OCI-LY7 (cell line): Measurements from ENCODE around the gene RNF224. TPM values are rescaled to one million over a fixed set of nuclear protein-coding genes. Genes with fewer than 3 reads are reported as not detected.
A peak's percentile ranks its signal among the peaks of the same experiment; 100 is the strongest.

Experiments
- BruUV-seq: library from RNA; stranded (reverse); fragments of 400-500 nt; replicated peaks from 2 replicates; lab custom pipeline; 2021; lab: Mats Ljungman, UMichigan
- CTCF ChIA-PET: fragments of 300-600 bp; sonication (Branson Sonifier 250); formaldehyde crosslinking; loops from one replicate; lab custom pipeline; 2022; ENCODE audit warnings: antibody characterized with exemption; ENCODE audit not compliant: unreplicated experiment; lab: Charles Lee
- POLR2A ChIA-PET: fragments of 300-600 bp; sonication (Branson Sonifier 250); formaldehyde crosslinking; loops from one replicate; lab custom pipeline; 2022; ENCODE audit warnings: antibody characterized with exemption; lab: Charles Lee
- DNase-seq: peaks from one replicate; pipeline ENCODE4 v3.0.0-alpha.2; 2015; ENCODE audit warnings: low spot score
- H2AFZ ChIP-seq: fragments of 200-600 bp; sonication (generic), shearing (Covaris generic); 2 replicates; pipeline ENCODE4 v1.6.1; 2014; ENCODE audit warnings: mild to moderate bottlenecking, antibody characterized with exemption, low read length, moderate library complexity
- H3K27ac ChIP-seq: fragments of 200-600 bp; sonication (generic); 2 replicates; pipeline ENCODE4 v1.5.1; 2014; ENCODE audit warnings: mixed run types, low read depth, mild to moderate bottlenecking, moderate library complexity, low read length, inconsistent platforms; ENCODE audit not compliant: poor library complexity, severe bottlenecking
- H3K36me3 ChIP-seq: fragments of 200-600 bp; sonication (generic); 2 replicates; pipeline ENCODE4 v1.6.1; 2014; ENCODE audit warnings: mild to moderate bottlenecking, antibody characterized with exemption, low read length, moderate library complexity, mixed read lengths; ENCODE audit not compliant: insufficient read depth
- H3K4me1 ChIP-seq: fragments of 200-600 bp; sonication (generic); 2 replicates; pipeline ENCODE4 v1.5.1; 2014; ENCODE audit warnings: mild to moderate bottlenecking, low read length; ENCODE audit not compliant: insufficient read depth, poor library complexity, severe bottlenecking
- H3K4me2 ChIP-seq: fragments of 200-600 bp; sonication (generic); 2 replicates; pipeline ENCODE4 v1.6.1; 2014; ENCODE audit warnings: mild to moderate bottlenecking, low read length
- H3K4me3 ChIP-seq: fragments of 200-600 bp; sonication (generic); 2 replicates; pipeline ENCODE4 v1.5.1; 2014; ENCODE audit warnings: mild to moderate bottlenecking, low read depth, low read length; ENCODE audit not compliant: poor library complexity, severe bottlenecking
- H3K79me2 ChIP-seq: fragments of 200-600 bp; sonication (generic); 2 replicates; pipeline ENCODE4 v1.6.1; 2016; ENCODE audit warnings: low read depth, mild to moderate bottlenecking, low read length, moderate library complexity, mixed read lengths; ENCODE audit not compliant: insufficient read depth
- H3K9me2 ChIP-seq: fragments of 200-600 bp; sonication (generic); 2 replicates; pipeline ENCODE4 v1.6.1; 2016; ENCODE audit warnings: mild to moderate bottlenecking, low read length, mixed read lengths; ENCODE audit not compliant: insufficient read depth
- H3K9me3 ChIP-seq: fragments of 200-600 bp; sonication (generic); 2 replicates; pipeline ENCODE4 v1.6.1; 2014; ENCODE audit warnings: mild to moderate bottlenecking, mixed run types, low read length, mixed read lengths
- H4K20me1 ChIP-seq: fragments of 200-600 bp; sonication (generic); 2 replicates; pipeline ENCODE4 v1.6.1; 2014; ENCODE audit warnings: mild to moderate bottlenecking, antibody characterized with exemption, low read length, moderate library complexity, mixed read lengths; ENCODE audit not compliant: insufficient read depth
- EZH2phosphoT487 ChIP-seq: fragments of 200-600 bp; sonication (generic); IDR thresholded peaks from 2 replicates; pipeline ENCODE4 v1.6.1; 2018; ENCODE audit warnings: low read depth, borderline replicate concordance, mild to moderate bottlenecking, mixed run types, antibody characterized with exemption, low read length, moderate library complexity, mixed read lengths
- intact Hi-C: fragments of 100-400 bp; cut with micrococcal nuclease; formaldehyde crosslinking; loops from one replicate; pipeline ENCODE4 v1.10.0; 2022; ENCODE audit not compliant: unreplicated experiment
- total RNA-seq, 2 experiments: library from RNA; depleted of rRNA in 1 of 2; stranded (reverse); fragments of >200 nt in 1 of 2; shearing (Covaris generic) in 1 of 2; gene quantifications; 2 replicates each; pipeline ENCODE4 v1.2.3, GENCODE V29; 2014 to 2022
- TF ChIP-seq, protein P1 (sequence below): fragments of 200-600 bp; sonication (generic); conservative IDR thresholded peaks from 2 replicates; pipeline ENCODE4 v1.5.1; 2014; ENCODE audit warnings: mild to moderate bottlenecking, antibody characterized with exemption, low read length, moderate library complexity, mixed read lengths

RNF224 gene
- total RNA-seq, 2 experiments from 2014 or later, result 0.13 to 0.30 TPM

- peak; percentile 42 for DNase-seq
- H3K79me2 ChIP-seq, result peaks cover 24% of the 10 kb centered on the region
- H3K36me3 ChIP-seq, result peaks cover 39% of the 10 kb centered on the region
- CTCF ChIA-PET, result no interaction called here
- peak overlapping the region; percentile 98 for H3K4me3 ChIP-seq
- POLR2A ChIA-PET, result interaction anchor here (0.9 to 4.4 kb wide), 3 partner anchors 14 to 126 kb away, joined by 3 to 26 read pairs (median 3); partner anchors contain the start of gene TUBB4B
- H3K4me1 ChIP-seq, result peaks cover 53% of the 10 kb centered on the region
- TF ChIP-seq EZH2phosphoT487, result no peak
- TF ChIP-seq, protein P1, sequence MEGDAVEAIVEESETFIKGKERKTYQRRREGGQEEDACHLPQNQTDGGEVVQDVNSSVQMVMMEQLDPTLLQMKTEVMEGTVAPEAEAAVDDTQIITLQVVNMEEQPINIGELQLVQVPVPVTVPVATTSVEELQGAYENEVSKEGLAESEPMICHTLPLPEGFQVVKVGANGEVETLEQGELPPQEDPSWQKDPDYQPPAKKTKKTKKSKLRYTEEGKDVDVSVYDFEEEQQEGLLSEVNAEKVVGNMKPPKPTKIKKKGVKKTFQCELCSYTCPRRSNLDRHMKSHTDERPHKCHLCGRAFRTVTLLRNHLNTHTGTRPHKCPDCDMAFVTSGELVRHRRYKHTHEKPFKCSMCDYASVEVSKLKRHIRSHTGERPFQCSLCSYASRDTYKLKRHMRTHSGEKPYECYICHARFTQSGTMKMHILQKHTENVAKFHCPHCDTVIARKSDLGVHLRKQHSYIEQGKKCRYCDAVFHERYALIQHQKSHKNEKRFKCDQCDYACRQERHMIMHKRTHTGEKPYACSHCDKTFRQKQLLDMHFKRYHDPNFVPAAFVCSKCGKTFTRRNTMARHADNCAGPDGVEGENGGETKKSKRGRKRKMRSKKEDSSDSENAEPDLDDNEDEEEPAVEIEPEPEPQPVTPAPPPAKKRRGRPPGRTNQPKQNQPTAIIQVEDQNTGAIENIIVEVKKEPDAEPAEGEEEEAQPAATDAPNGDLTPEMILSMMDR, result no peak
- peaks cover 5% of the 10 kb centered on the region; the same call in 1 of the 2 replicates for H4K20me1 ChIP-seq
- no peaks in the 10 kb centered on the region for H3K9me2 ChIP-seq
- H3K9me3 ChIP-seq, result no peaks in the 10 kb centered on the region
- H2AFZ ChIP-seq, result peak overlapping the region; percentile 32; the same call in 1 of the 2 replicates
- H3K27ac ChIP-seq, result peak overlapping the region; percentile 62
- intact Hi-C loops, result loop anchor here (1.0 kb wide), 1 partner anchor 14 kb away; the partner anchor contains the start of gene TUBB4B
- BruUV-seq, result no TSS peak
- peak overlapping the region; percentile 93 for H3K4me2 ChIP-seq
Observed at GRCh38 chr9:137255448-137256114, 28.3 kb downstream of the RNF224 start.

DNA sequence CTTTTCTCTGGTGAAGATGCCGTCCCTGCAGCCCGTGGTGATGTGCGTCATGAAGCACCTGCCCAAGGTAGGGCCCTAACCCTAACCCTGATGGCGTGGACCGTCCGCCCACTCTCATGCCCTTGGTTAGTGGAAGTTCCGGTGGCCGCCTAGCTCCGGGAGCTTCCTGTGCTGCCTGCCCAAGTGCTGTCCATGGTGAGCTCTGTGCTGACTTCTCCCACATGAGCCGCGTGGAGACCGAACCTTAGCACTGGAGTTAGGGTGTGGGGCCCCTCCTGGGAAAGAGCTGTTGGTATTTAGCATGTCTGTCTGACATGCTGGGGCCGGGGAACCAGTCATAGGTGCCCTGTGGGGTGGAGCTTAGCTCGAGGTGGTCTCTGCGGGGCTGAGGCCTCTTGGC, 29.1 kb downstream of the RNF224 start:
- Histone ChIP-seq H3K79me2 (peaks cover 24% of the 10 kb centered on the region), H3K9me3 (no peaks in the 10 kb centered on the region), H3K9me2 (no peaks in the 10 kb centered on the region), H4K20me1 (peaks cover 5% of the 10 kb centered on the region; the same call in 1 of the 2 replicates), H3K4me1 (peaks cover 53% of the 10 kb centered on the region), H3K4me2 (peak overlapping the region; percentile 93), H2AFZ (no peak overlapping the region), H3K36me3 (peaks cover 41% of the 10 kb centered on the region), H3K27ac (no peak overlapping the region), H3K4me3 (peak overlapping the region; percentile 98)
- no peak for DNase-seq
- no peak for TF ChIP-seq EZH2phosphoT487
- TF ChIP-seq, protein P1, result no peak
- ChIA-PET POLR2A (interaction anchor here (0.9 to 4.4 kb wide), 3 partner anchors 13 to 127 kb away, joined by 3 to 26 read pairs (median 3); partner anchors contain the start of gene TUBB4B), CTCF (no interaction called here)
- intact Hi-C loops, result no loop called here
- BruUV-seq, result no TSS peak

DNA sequence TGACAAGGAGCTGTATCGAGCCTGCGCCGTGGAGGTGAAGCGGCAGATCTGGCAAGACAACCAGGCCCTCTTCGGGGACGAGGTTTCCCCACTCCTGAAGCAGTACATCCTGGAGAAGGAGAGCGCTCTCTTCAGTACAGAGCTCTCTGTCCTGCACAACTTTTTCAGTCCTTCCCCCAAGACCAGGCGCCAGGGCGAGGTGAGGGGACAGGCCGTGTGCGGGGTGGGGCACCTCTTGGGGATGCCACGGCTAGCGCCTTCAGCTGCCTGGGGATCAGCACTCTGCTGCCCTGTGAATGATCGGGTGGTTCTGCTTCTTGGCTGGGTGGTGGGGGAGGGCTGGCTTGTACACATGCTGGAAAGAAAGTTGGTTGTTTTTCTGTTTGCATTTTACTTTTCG, 29.6 kb downstream of the RNF224 start:
- Histone ChIP-seq H2AFZ (no peak overlapping the region), H3K36me3 (peaks cover 41% of the 10 kb centered on the region), H4K20me1 (peaks cover 5% of the 10 kb centered on the region; the same call in 1 of the 2 replicates), H3K4me3 (peak overlapping the region; percentile 98), H3K4me2 (peak overlapping the region; percentile 93), H3K27ac (no peak overlapping the region), H3K9me2 (no peaks in the 10 kb centered on the region), H3K4me1 (peaks cover 53% of the 10 kb centered on the region), H3K79me2 (peaks cover 24% of the 10 kb centered on the region), H3K9me3 (no peaks in the 10 kb centered on the region)
- BruUV-seq, result no TSS peak
- DNase-seq, result no peak
- ChIA-PET POLR2A (interaction anchor here (4.4 kb wide), 1 partner anchor 17 kb away, joined by 26 read pairs; the partner anchor contains the start of gene TUBB4B), CTCF (no interaction called here)
- intact Hi-C loops, result no loop called here
- no peak for TF ChIP-seq EZH2phosphoT487
- TF ChIP-seq, protein P1, result no peak
